ENCODE data around the gene NUDT13. TPM values are rescaled to one million over a fixed set of nuclear protein-coding genes. Genes with fewer than 3 reads are reported as not detected.

The NUDT13 gene
- total RNA-seq, 2 donors from 2014 or later, result 0.60 to 1.3 TPM

Other genes with a start within 250 kb of the NUDT13 start
- not detected for gene OIT3, start 216.7 kb upstream of the NUDT13 start, total RNA-seq
- not detected for gene PLA2G12B, start 155.6 kb upstream of the NUDT13 start, total RNA-seq
- gene P4HA1, start 13.6 kb upstream of the NUDT13 start, total RNA-seq, result 10 to 100 TPM; 20.5 to 28.8 TPM
- gene ECD, start 57.6 kb downstream of the NUDT13 start, total RNA-seq, result 10 to 100 TPM; 31.9 to 32.8 TPM
- gene FAM149B1, start 57.7 kb downstream of the NUDT13 start, total RNA-seq, result 10 to 100 TPM; 13.9 to 16.1 TPM
- 10 to 100 TPM; 37.2 to 41.2 TPM for gene DNAJC9, start 136.8 kb downstream of the NUDT13 start, total RNA-seq
- gene MRPS16, start 142.2 kb downstream of the NUDT13 start, total RNA-seq, result 100 to 1,000 TPM; 122 to 129 TPM
- gene CFAP70, start 248.4 kb downstream of the NUDT13 start, total RNA-seq, result 1 to 10 TPM in 1 of 2 donors, under 1 TPM in 1; 0.95 to 1.1 TPM